ENCODE measurements around the gene CTSH.
A peak's percentile ranks its signal among the peaks of the same experiment; 100 is the strongest.
"Not testable (repeated sequence)": the region's sequence is repeated elsewhere in the genome, so short reads cannot be mapped to it uniquely, and the experiment has no call there.

The CTSH gene

GRCh38 chr15:78938658-78939488, 6.0 kb downstream of the CTSH start:
- FAIRE-seq = peak; percentile 4

- no peak for FAIRE-seq
Observed at GRCh38 chr15:78937132-78937739, 7.6 kb downstream of the CTSH start.

GRCh38 chr15:78934655-78935023, 10.2 kb downstream of the CTSH start:
- FAIRE-seq = no peak

- FAIRE-seq = no peak
Observed at GRCh38 chr15:78933823-78934654, 10.8 kb downstream of the CTSH start.

GRCh38 chr15:78933187-78933822, 11.5 kb downstream of the CTSH start:
- FAIRE-seq = no peak

- FAIRE-seq = no peak
Observed at GRCh38 chr15:78932258-78932808, 12.5 kb downstream of the CTSH start.

GRCh38 chr15:78931439-78932257, 13.2 kb downstream of the CTSH start:
- FAIRE-seq = no peak

GRCh38 chr15:78930577-78931388, 14.1 kb downstream of the CTSH start:
- peak; percentile 35 for FAIRE-seq

- no peak for FAIRE-seq
Observed at GRCh38 chr15:78929536-78930264, 15.1 kb downstream of the CTSH start.

- FAIRE-seq = no peak
Observed at GRCh38 chr15:78928616-78929093, 16.2 kb downstream of the CTSH start.

GRCh38 chr15:78928176-78928575, 16.7 kb downstream of the CTSH start:
- FAIRE-seq = not testable (repeated sequence)

- FAIRE-seq = no peak
Observed at GRCh38 chr15:78927077-78927790, 17.6 kb downstream of the CTSH start.

GRCh38 chr15:78925956-78926743, 18.7 kb downstream of the CTSH start:
- no peak for FAIRE-seq

- FAIRE-seq = no peak
Observed at GRCh38 chr15:78925076-78925624, 19.7 kb downstream of the CTSH start.

GRCh38 chr15:78923480-78924360, 21.1 kb downstream of the CTSH start:
- FAIRE-seq = no peak

- FAIRE-seq = no peak
Observed at GRCh38 chr15:78923015-78923414, 21.8 kb downstream of the CTSH start.

- FAIRE-seq = no peak
Observed at GRCh38 chr15:78922527-78922926, 22.3 kb downstream of the CTSH start.
